GM21825 (cell line): ENCODE results near the gene MIGA2.

Source experiments
- ATAC-seq: cut with Tn5 transposase; IDR thresholded peaks from one replicate; pipeline ENCODE4 v1.9.1; 2021; ENCODE audit warnings: mild to moderate bottlenecking, moderate library complexity; ENCODE audit not compliant: unreplicated experiment

Gene MIGA2

GRCh38 chr9:129118799-129119198 lies 82.4 kb downstream of the MIGA2 start:
- no peak for ATAC-seq

- no peak for ATAC-seq
Measured at GRCh38 chr9:129121483-129121882, 85.1 kb downstream of the MIGA2 start.
